K562 (cell line): Measurements from ENCODE around the gene IFI30. TPM values are rescaled to one million over a fixed set of nuclear protein-coding genes. Genes with fewer than 3 reads are reported as not detected.

Experiments
- ATF7 ChIP-seq: fragments of 450-650 bp; IDR thresholded peaks from 2 replicates; pipeline ENCODE4 v1.7.1; 2014; ENCODE audit warnings: mild to moderate bottlenecking, moderate library complexity
- CXXC5 ChIP-seq: fragments of 250-450 bp; sonication (Bioruptor Pico); IDR thresholded peaks from 2 replicates; pipeline ENCODE4 v1.8.0; 2022; ENCODE audit warnings: inconsistent platforms, mild to moderate bottlenecking, moderate library complexity
- FOS ChIP-seq: IDR thresholded peaks from 3 replicates; pipeline ENCODE4 v1.6.1; 2011; ENCODE audit not compliant: insufficient read length; ENCODE audit errors: extremely low read depth
- HDGF ChIP-seq: fragments of 450-650 bp; IDR thresholded peaks from 2 replicates; pipeline ENCODE4 v1.6.1; 2016
- MITF ChIP-seq: IDR thresholded peaks from 2 replicates; pipeline ENCODE4 v1.6.1; 2014; ENCODE audit warnings: antibody characterized with exemption
- MYBL2 ChIP-seq, 2 experiments: fragments of 450-650 bp in 1 of 2; sonication (generic) in 1 of 2; formaldehyde crosslinking in 1 of 2; IDR thresholded peaks; 2 replicates each; pipeline versions ENCODE4 v1.6.1 to v1.8.1; 2017 to 2022; ENCODE audit warnings: borderline replicate concordance in 1 of 2, inconsistent platforms in 1 of 2, low read depth in 1 of 2, mild to moderate bottlenecking in 1 of 2, missing genetic modification reagents in 1 of 2, moderate library complexity in 1 of 2
- MYC ChIP-seq, 2 experiments: fragments of 250-450 bp in 1 of 2; sonication (Bioruptor Pico) in 1 of 2; IDR thresholded peaks; 2 replicates each; pipeline versions ENCODE4 v1.5.1 to v1.6.1; 2012 to 2021; ENCODE audit warnings: low read depth in 2 of 2, borderline replicate concordance in 1 of 2, improper control_type of control experiment in 1 of 2, low read length in 1 of 2, mild to moderate bottlenecking in 1 of 2, moderate library complexity in 1 of 2
- RREB1 ChIP-seq: fragments of 250-450 bp; sonication (Bioruptor Pico); IDR thresholded peaks from 2 replicates; pipeline ENCODE4 v1.4.0; 2020
- TCFL5 ChIP-seq: fragments of 250-450 bp; sonication (Bioruptor Pico); conservative IDR thresholded peaks from 2 replicates; pipeline ENCODE4 v1.6.1; 2021; ENCODE audit warnings: mild to moderate bottlenecking, moderate library complexity, matching md5 sums
- polyA plus RNA-seq, 8 experiments: library from polyadenylated mRNA; depleted of rRNA in 4 of 8; stranded (reverse) in 5 of 8; unstranded in 3 of 8; fragments of >200 nt; fragmentation: Nextera tagmentation in 2 of 8; fragmentation: Illumina TruSeq in 1 of 8; extraction: Ambion mirVana in 2 of 8; extraction: Trizol in 1 of 8; gene quantifications; 2 replicates each; pipeline versions ENCODE4 v1.2.1 to v1.2.3, GENCODE V29; 2011 to 2014; ENCODE audit warnings: inconsistent platforms in 1 of 8, missing spikeins in 1 of 8
- total RNA-seq, 7 experiments: library from RNA; depleted of rRNA in 6 of 7; stranded (reverse); fragments of >200 nt in 6 of 7; fragmentation: Illumina TruSeq in 2 of 7; extraction: Trizol in 2 of 7; gene quantifications; 2 replicates each; pipeline versions ENCODE4 v1.2.1 to v1.2.3, GENCODE V29; 2011 to 2021; ENCODE audit warnings: low replicate concordance in 1 of 7
- TF ChIP-seq, protein P1 (sequence below), 3 experiments: IDR thresholded peaks in 2 of 3; conservative IDR thresholded peaks in 1 of 3; 2 replicates each; pipeline ENCODE4 v1.5.1; 2011 to 2012; ENCODE audit warnings: low read length in 3 of 3, mild to moderate bottlenecking in 3 of 3, control low read depth in 2 of 3, improper control_type of control experiment in 1 of 3, inconsistent platforms in 1 of 3, low read depth in 1 of 3, mixed read lengths in 1 of 3, moderate library complexity in 1 of 3; ENCODE audit not compliant: insufficient read depth in 2 of 3

Gene IFI30
- total and polyA plus RNA-seq, 9 of the 15 experiments (the other 6 are each of a cell fraction or from before 2014, with no cell fraction given) = 63.7 to 430 (median 109) TPM

DNA sequence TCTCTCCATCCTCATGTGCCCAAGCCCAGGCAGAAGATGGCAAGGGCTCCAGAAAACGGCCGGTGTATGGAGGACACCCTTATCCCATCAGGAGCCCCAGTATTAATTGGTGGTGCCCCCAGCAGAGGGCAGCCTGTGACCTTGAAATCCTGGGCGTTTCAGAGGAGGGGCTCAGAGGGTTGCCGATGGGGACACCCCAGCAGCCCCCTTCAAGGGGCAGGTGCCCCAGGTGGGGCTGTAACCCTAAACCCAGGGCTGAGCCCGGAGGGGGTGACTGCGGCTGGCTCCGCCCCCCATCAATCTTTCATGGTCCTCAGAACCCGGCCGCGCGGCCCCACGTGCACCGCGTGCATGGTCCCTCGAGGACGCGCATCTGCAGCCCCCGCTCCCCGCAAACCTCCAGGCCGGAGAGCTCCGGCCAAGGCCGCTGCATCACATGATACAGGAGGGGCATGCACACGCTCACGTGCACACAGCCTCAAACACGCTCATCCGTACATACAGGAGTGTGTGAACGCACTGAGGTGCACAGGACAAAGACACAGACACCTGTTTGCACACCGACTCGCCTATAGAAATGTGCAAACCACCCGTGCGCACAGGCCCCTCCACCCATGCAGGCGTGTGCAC, 29.3 kb downstream of the IFI30 start (continued):
- TF ChIP-seq RREB1 (CRISPR knock-in tag) (no peak), MYBL2 (IDR thresholded peaks at IDR 0.05; ENCODE audit: low read depth) (no peak), MYBL2 (CRISPR knock-in tag; IDR thresholded peaks at IDR 0.05; ENCODE audit: borderline replicate concordance) (no peak), MYC (IDR thresholded peaks at IDR 0.05; ENCODE audit: low read depth, low read length) (0 out of 2 replicates have a peak, but pooled peaks have one; percentile 66), MYC (CRISPR knock-in tag; IDR thresholded peaks at IDR 0.05; ENCODE audit: borderline replicate concordance, low read depth) (peak; percentile 59; the same call in 1 of the 2 replicates), ATF7 (no peak), HDGF (no peak), TCFL5 (CRISPR knock-in tag) (no peak), CXXC5 (CRISPR knock-in tag) (peak; percentile 54), FOS (no peak), MITF (no peak; the same call in 1 of the 2 replicates)
- TF ChIP-seq, protein P1, sequence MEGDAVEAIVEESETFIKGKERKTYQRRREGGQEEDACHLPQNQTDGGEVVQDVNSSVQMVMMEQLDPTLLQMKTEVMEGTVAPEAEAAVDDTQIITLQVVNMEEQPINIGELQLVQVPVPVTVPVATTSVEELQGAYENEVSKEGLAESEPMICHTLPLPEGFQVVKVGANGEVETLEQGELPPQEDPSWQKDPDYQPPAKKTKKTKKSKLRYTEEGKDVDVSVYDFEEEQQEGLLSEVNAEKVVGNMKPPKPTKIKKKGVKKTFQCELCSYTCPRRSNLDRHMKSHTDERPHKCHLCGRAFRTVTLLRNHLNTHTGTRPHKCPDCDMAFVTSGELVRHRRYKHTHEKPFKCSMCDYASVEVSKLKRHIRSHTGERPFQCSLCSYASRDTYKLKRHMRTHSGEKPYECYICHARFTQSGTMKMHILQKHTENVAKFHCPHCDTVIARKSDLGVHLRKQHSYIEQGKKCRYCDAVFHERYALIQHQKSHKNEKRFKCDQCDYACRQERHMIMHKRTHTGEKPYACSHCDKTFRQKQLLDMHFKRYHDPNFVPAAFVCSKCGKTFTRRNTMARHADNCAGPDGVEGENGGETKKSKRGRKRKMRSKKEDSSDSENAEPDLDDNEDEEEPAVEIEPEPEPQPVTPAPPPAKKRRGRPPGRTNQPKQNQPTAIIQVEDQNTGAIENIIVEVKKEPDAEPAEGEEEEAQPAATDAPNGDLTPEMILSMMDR (IDR thresholded peaks at IDR 0.05 in 2 of 3, conservative IDR thresholded peaks at IDR 0.05 in 1 of 3; ENCODE audit: insufficient read depth in 2 of 3, low read depth in 1 of 3, low read length in 3 of 3) = peak; percentile 48 to 69 (median 60); a peak in 5 of 6 replicates
